Activated CD8-positive, alpha-beta memory T cell treated with anti-CD3 and anti-CD28 coated beads for 24 hours (primary cell): ENCODE results near the gene YIPF6.
"Not testable (repeated sequence)": the region's sequence is repeated elsewhere in the genome, so short reads cannot be mapped to it uniquely, and the experiment has no call there.

Experiments
- DNase-seq: peaks from one replicate; pipeline ENCODE4 v3.0.0-alpha.2; 2020

YIPF6 gene

GRCh38 chrX:68508799-68509198 is 9.9 kb downstream of the YIPF6 start:
- no peak for DNase-seq

DNA sequence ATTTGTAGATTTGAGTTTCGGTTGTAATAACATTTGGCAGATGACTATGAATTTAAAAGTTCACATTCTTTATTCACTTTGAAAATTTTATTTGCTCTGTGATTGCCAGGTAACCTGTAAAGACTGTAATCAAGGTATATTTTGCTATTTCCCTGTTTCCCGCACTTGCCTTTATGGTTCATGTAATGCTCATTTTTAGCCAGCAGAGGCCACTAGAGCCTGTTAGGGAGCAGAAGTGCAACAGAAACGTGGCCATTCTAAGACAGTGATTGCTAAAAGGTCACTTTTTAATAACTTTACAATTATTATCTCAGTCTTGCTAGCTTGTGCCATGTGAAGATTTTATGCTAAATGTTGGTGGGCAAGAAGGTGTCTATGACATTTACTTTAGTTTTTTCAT is 12.4 kb downstream of the YIPF6 start:
- no peak for DNase-seq

- not testable (repeated sequence) for DNase-seq
These were observed 25.8 kb downstream of the YIPF6 start for GRCh38 chrX:68524680-68525079.

- DNase-seq, result no peak
These were observed 34.1 kb downstream of the YIPF6 start for GRCh38 chrX:68532831-68533533.

DNA sequence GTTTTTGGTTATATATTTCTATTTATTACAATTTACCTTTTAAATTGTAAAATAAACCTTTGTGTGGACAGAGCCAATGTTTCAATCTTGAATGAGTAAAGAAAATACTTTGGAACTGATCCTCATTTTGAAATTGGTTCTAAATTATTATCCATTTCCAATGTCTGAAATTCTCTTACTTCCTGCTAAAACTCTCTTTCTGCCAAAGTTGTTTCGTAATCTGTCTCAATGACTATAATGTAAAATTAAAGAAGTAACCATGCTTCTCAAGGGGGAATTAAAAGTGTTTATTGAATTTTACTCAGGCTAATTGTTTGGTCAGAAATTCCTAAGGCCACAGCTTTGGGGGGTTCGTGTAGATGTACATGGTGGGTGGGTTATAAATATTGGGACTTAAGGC is 34.8 kb downstream of the YIPF6 start:
- DNase-seq, result no peak

DNA sequence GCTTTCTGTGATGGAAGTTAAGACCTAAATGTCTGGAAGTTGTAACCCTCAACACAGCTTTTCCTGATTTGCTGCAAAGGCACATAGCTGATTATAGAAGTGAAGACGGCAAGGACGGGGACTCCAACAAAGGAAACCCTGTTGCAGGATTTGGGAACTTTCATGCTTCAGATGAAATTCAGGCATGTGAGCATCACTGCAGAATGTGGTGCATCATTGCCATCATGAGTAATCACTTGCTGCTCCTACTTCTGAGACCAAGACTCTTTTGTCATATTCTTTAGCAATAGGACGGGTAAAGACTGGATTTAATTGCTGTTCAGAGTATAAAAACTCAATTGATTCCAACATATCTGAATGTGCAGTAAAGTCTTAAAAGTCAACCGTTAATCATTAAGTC is 35.8 kb downstream of the YIPF6 start:
- DNase-seq, result no peak

GRCh38 chrX:68536429-68536828 is 37.6 kb downstream of the YIPF6 start:
- DNase-seq, result no peak

GRCh38 chrX:68536884-68537283 is 38.0 kb downstream of the YIPF6 start:
- DNase-seq, result no peak

DNA sequence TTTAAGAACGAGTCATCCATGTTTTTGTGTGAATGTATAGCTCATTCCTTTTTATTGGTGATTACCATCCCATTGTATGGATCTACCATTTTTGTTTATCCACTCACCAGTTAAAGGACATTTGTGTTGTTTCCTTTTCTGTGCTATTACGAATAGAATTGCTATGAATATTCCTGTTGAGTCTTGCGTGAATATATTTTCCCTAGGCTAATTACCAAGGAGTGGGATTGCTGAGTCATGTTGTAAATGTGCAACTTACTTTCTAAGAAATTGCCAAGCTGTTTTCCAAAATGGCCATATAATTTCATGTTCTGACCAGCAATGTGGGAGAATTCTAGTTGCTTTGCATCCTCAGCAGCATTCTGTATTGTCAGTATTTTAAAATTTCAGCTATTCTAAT is 51.3 kb downstream of the YIPF6 start:
- DNase-seq, result no peak

DNA sequence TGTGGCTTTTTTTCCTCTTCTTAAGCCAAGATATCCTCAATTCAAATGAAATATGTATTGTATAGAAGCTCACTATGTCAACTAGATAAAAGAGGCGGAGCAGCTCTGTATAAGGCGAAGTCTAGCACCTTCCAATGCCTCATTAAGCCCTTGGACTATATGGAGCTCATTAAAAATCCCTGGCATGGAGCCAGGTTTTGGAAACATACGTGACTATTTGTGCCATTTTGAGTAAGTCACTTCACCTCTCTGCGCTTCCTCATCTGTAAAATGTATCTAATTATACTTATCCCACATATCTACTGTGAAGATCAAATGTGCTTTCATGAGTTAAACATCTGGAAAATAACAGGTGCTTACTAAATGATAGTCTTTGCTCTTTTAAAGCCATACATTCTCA is 57.2 kb downstream of the YIPF6 start:
- no peak for DNase-seq

DNA sequence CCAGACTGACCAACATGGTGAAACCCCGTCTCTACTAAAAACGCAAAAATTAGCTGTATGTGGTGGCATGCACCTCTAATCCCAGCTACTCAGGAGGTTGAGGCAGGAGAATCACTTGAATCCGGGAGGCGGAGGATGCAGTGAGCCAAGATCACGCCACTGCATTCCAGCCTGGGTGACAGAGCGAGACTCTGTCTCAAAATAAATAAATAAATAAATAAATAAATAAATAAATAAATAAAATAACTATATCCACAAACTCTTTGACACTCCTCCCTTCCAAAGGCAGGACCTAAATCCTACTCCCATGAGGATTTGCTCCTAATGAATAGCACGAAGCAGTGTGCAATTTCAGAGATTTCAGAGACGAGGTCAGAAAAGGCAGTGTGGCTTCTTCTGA is 58.3 kb downstream of the YIPF6 start:
- not testable (repeated sequence) for DNase-seq

- not testable (repeated sequence) for DNase-seq
These were observed 61.1 kb downstream of the YIPF6 start for GRCh38 chrX:68559905-68560304.

DNA sequence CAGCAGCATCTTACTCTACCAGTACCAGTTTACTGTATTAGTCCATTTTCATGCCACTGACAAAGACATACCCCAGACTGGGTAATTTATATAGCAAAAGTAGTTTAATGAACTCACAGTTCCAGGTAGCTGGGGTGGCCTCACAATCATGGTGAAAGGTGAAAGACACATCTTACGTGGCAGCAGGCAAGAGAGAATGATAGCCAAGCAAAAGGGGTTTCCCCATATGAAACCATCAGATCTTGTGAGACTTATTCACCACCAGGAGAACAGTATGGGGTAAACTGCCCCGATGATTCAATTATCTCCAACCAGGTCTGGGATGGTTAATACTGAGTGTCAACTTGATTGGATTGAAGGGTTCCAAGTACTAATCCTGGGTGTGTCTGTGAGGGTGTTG is 69.3 kb downstream of the YIPF6 start:
- no peak for DNase-seq

DNA sequence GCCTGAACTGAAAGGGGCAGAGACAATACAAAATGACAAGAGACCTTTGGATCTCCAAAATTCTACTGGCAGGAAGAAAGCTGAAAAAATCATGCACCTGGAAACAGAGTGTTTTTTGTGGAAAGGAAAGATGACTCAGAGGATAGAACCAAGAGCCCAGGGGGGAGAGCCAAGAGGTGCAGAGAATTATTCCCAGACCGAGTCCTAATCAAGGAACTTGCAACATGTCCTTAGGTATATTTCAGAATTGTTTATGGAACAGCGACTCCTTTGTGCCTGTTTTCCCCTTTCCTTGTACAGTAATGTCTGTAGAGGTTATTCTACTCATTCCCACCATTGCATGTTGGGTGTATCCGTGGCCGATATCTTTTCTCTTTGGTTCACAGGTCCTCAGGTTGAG is 71.7 kb downstream of the YIPF6 start:
- no peak for DNase-seq

GRCh38 chrX:68571292-68571609 is 72.4 kb downstream of the YIPF6 start:
- DNase-seq, result no peak

GRCh38 chrX:68571610-68572311 is 72.9 kb downstream of the YIPF6 start:
- DNase-seq, result no peak

GRCh38 chrX:68574240-68574639 is 75.4 kb downstream of the YIPF6 start:
- DNase-seq, result no peak

DNA sequence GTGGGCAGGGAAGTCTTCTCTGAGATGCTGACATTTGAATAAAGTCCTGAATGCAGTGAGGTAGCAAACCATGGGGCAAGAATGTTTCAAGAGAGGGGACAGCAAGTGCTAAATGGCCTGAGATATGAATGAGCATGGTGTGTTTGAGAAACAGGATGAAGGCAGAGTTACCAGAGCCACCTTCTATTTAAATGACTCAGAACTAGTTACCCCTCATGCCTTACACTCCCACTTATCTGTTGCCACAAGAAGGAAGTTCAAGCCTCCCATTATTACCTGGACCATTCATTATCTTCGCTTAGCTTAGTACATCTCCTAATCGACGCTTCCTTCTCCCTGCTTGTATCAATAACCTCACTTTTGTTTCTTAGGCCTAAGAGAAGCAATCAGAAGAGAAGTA is 81.0 kb downstream of the YIPF6 start:
- DNase-seq, result no peak

GRCh38 chrX:68584221-68584620 is 85.4 kb downstream of the YIPF6 start:
- DNase-seq, result no peak
